Left ventricle myocardium inferior (tissue), 1 donor: ENCODE data around the gene HOXD10. TPM values are rescaled to one million over a fixed set of nuclear protein-coding genes. Genes with fewer than 3 reads are reported as not detected.

ENCODE experiments used
- DNase-seq: peaks from one replicate; pipeline ENCODE4 v3.0.0-alpha.2; 2020
- H3K27ac ChIP-seq: fragments of 200-600 bp; replicated peaks from 2 replicates; pipeline ENCODE4 v1.8.0; 2021
- H3K27me3 ChIP-seq: fragments of 200-600 bp; 2 replicates; pipeline ENCODE4 v1.8.0; 2021; ENCODE audit warnings: low read depth
- H3K36me3 ChIP-seq: fragments of 200-600 bp; 2 replicates; pipeline ENCODE4 v1.8.0; 2021
- H3K4me1 ChIP-seq: fragments of 200-600 bp; 2 replicates; pipeline ENCODE4 v1.8.0; 2021
- H3K4me3 ChIP-seq: fragments of 200-600 bp; 2 replicates; pipeline ENCODE4 v1.8.0; 2021; ENCODE audit warnings: mild to moderate bottlenecking, moderate library complexity
- H3K9me3 ChIP-seq: fragments of 200-600 bp; replicated peaks from 2 replicates; pipeline ENCODE4 v1.8.0; 2021
- CTCF ChIP-seq: fragments of 200-600 bp; IDR thresholded peaks from 2 replicates; pipeline ENCODE4 v1.8.0; 2021; ENCODE audit warnings: antibody characterized with exemption, mild to moderate bottlenecking, borderline replicate concordance
- intact Hi-C: fragments of 100-400 bp; cut with micrococcal nuclease; formaldehyde crosslinking; loops from one replicate; pipeline ENCODE4 v1.11.0; 2022
- total RNA-seq: library from RNA; stranded (reverse); fragmentation: NEBNext Ultra II Directional; extraction: Animal tissue kit (Norgen Biotek cat#: 25700); gene quantifications from one replicate; pipeline ENCODE4 v1.2.1, GENCODE V29; 2021
- donor health status: DM: no; HTN: yes; CAD: no; lungs with severe emphysema.

HOXD10 gene
- total RNA-seq, 1 donor from 2014 or later = not detected

- Histone ChIP-seq H3K4me1 (peaks cover 25% of the 10 kb centered on the region), H3K27me3 (peaks cover 99% of the 10 kb centered on the region), H3K36me3 (no peaks in the 10 kb centered on the region), H3K9me3 (no peaks in the 10 kb centered on the region), H3K27ac (peak within 1 kb of the TSS; percentile 77), H3K4me3 (peak within 1 kb of the TSS; percentile 62)
- intact Hi-C loops = no loop called here
- no peak for DNase-seq
- TF ChIP-seq CTCF = no peak
These were observed 12.6 kb downstream of the HOXD10 start, which contains the start of gene HOXD8 for GRCh38 chr2:176128982-176129796. Gene HOXD8 (plus strand): TSS chr2:176129705. CDS start chr2:176130367, 662 bp downstream.

- intact Hi-C loops = loop anchor here (10.0 kb wide), 1 partner anchor 685 kb away; no protein-coding TSS in a partner anchor
- H3K4me1 ChIP-seq = peaks cover 25% of the 10 kb centered on the region
- no peaks in the 10 kb centered on the region for H3K9me3 ChIP-seq
- no peak for TF ChIP-seq CTCF
- peak overlapping the region; percentile 62 for H3K4me3 ChIP-seq
- peaks cover 99% of the 10 kb centered on the region for H3K27me3 ChIP-seq
- H3K36me3 ChIP-seq = no peaks in the 10 kb centered on the region
- H3K27ac ChIP-seq = peak overlapping the region; percentile 77
- DNase-seq = no peak
These were observed 13.2 kb downstream of the HOXD10 start for GRCh38 chr2:176129813-176130146.

- intact Hi-C loops = loop anchor here (10.0 kb wide), 1 partner anchor 684 kb away; no protein-coding TSS in a partner anchor
- H3K27ac ChIP-seq = peak overlapping the region; percentile 77
These were observed 13.8 kb downstream of the HOXD10 start for GRCh38 chr2:176130147-176130956.

GRCh38 chr2:176130957-176131847 is 14.6 kb downstream of the HOXD10 start:
- H3K27me3 ChIP-seq = peaks cover 99% of the 10 kb centered on the region
- no peaks in the 10 kb centered on the region for H3K36me3 ChIP-seq
- peak overlapping the region; percentile 77 for H3K27ac ChIP-seq
- intact Hi-C loops = loop anchor here (10.0 kb wide), 1 partner anchor 684 kb away; no protein-coding TSS in a partner anchor
- H3K4me1 ChIP-seq = peaks cover 27% of the 10 kb centered on the region
- peak overlapping the region; percentile 62 for H3K4me3 ChIP-seq
- no peak for TF ChIP-seq CTCF
- no peak for DNase-seq
- no peaks in the 10 kb centered on the region for H3K9me3 ChIP-seq

More at GRCh38 chr2:176130147-176130956, 13.8 kb downstream of the HOXD10 start:
- H3K9me3 ChIP-seq = no peaks in the 10 kb centered on the region
- H3K27me3 ChIP-seq = peaks cover 99% of the 10 kb centered on the region
- no peaks in the 10 kb centered on the region for H3K36me3 ChIP-seq
- H3K4me3 ChIP-seq = peak overlapping the region; percentile 62
- DNase-seq = no peak
- no peak for TF ChIP-seq CTCF
- H3K4me1 ChIP-seq = peaks cover 25% of the 10 kb centered on the region

GRCh38 chr2:176131848-176132158 is 15.2 kb downstream of the HOXD10 start:
- H3K27ac ChIP-seq = peak overlapping the region; percentile 33

More at GRCh38 chr2:176131848-176132158, 15.2 kb downstream of the HOXD10 start:
- TF ChIP-seq CTCF = no peak
- H3K9me3 ChIP-seq = no peaks in the 10 kb centered on the region
- peaks cover 99% of the 10 kb centered on the region for H3K27me3 ChIP-seq
- H3K4me3 ChIP-seq = peak overlapping the region; percentile 62
- peaks cover 33% of the 10 kb centered on the region for H3K4me1 ChIP-seq
- no peaks in the 10 kb centered on the region for H3K36me3 ChIP-seq
- intact Hi-C loops = loop anchor here (10.0 kb wide), 1 partner anchor 683 kb away; no protein-coding TSS in a partner anchor
- no peak for DNase-seq
